Activated CD8-positive, alpha-beta T cell treated with anti-CD3 and anti-CD28 coated beads, Interleukin-2, amount 10 ng/mL, durations not matched to agents 7 days and 5 days (primary cell): ENCODE measurements around the gene OR4D9. TPM values are rescaled to one million over a fixed set of nuclear protein-coding genes. Genes with fewer than 3 reads are reported as not detected.

Experiments
- ATAC-seq: fragments of 150-1000 bp; cut with Tn5 transposase; one replicate; pipeline ENCODE4 v1.10.0; 2021; ENCODE audit warnings: moderate library complexity
- CTCF ChIA-PET: fragments of 350-600 bp; sonication (Branson Sonifier 250); formaldehyde crosslinking; loops from one replicate; lab custom pipeline; 2021; ENCODE audit warnings: antibody characterized with exemption; lab: Charles Lee
- POLR2A ChIA-PET: fragments of 350-600 bp; sonication (Branson Sonifier 250); formaldehyde crosslinking; loops from one replicate; lab custom pipeline; 2021; ENCODE audit warnings: antibody characterized with exemption; lab: Charles Lee
- DNase-seq: peaks from one replicate; pipeline ENCODE4 v3.0.0-alpha.2; 2020
- H3K27ac Mint-ChIP-seq: one replicate; pipeline ENCODE4 v1.8.0; 2021; ENCODE audit warnings: mild to moderate bottlenecking, mixed read lengths
- H3K27me3 Mint-ChIP-seq: one replicate; pipeline ENCODE4 v1.8.0; 2021; ENCODE audit warnings: low read depth, mixed read lengths
- H3K36me3 Mint-ChIP-seq: one replicate; pipeline ENCODE4 v1.8.0; 2021; ENCODE audit warnings: low read depth, mixed read lengths
- H3K4me1 Mint-ChIP-seq: one replicate; pipeline ENCODE4 v1.8.0; 2021; ENCODE audit warnings: low read depth, mixed read lengths
- H3K4me3 Mint-ChIP-seq: one replicate; pipeline ENCODE4 v1.8.0; 2021; ENCODE audit warnings: mild to moderate bottlenecking, mixed read lengths
- H3K9me3 Mint-ChIP-seq: one replicate; pipeline ENCODE4 v1.8.0; 2022; ENCODE audit warnings: mixed read lengths; ENCODE audit not compliant: insufficient read depth
- total RNA-seq, 2 experiments: library from RNA; stranded (reverse); gene quantifications; one replicate each; pipeline ENCODE4 v1.2.3, GENCODE V29; 2021

OR4D9 gene
- total RNA-seq, 2 experiments from 2014 or later, result not detected

- H3K4me1 Mint-ChIP-seq, result peaks cover 39% of the 10 kb centered on the region
- H3K36me3 Mint-ChIP-seq, result peaks cover 3% of the 10 kb centered on the region
- peaks cover 3% of the 10 kb centered on the region for H3K27me3 Mint-ChIP-seq
- no peak overlapping the region for H3K4me3 Mint-ChIP-seq
- ChIA-PET POLR2A (interaction anchor here (0.7 kb wide), 1 partner anchor 221 kb away, joined by 4 read pairs; no protein-coding TSS in a partner anchor), CTCF (interaction anchor here (0.7 to 2.4 kb wide), 3 partner anchors 11 to 786 kb away, joined by 3 to 15 read pairs (median 3); no protein-coding TSS in a partner anchor)
- no peak overlapping the region for H3K27ac Mint-ChIP-seq
- H3K9me3 Mint-ChIP-seq, result no peaks in the 10 kb centered on the region
- ATAC-seq (no peak), DNase-seq (no peak)
Observed at GRCh38 chr11:59562292-59562691, 51.0 kb downstream of the OR4D9 start.

Other genes with a start within 250 kb of the OR4D9 start
- not detected for gene OR5AN1, start 152.6 kb upstream of the OR4D9 start, total RNA-seq
- not detected for gene OR5A2, start 85.1 kb upstream of the OR4D9 start, total RNA-seq
- not detected for gene OR5A1, start 75.1 kb upstream of the OR4D9 start, total RNA-seq
- gene OR4D6, start 54.6 kb upstream of the OR4D9 start, total RNA-seq, result not detected
- gene OR4D10, start 38.2 kb upstream of the OR4D9 start, total RNA-seq, result not detected
- not detected for gene OR4D11, start 8.0 kb upstream of the OR4D9 start, total RNA-seq
- 10 to 100 TPM; 34.4 to 38.6 TPM for gene OSBP, start 104.2 kb downstream of the OR4D9 start, total RNA-seq
- 10 to 100 TPM; 47.8 to 49.9 TPM for gene PATL1, start 157.5 kb downstream of the OR4D9 start, total RNA-seq
- gene OR10V1, start 202.3 kb downstream of the OR4D9 start, total RNA-seq, result not detected
- 100 to 1,000 TPM; 101 to 105 TPM for gene STX3, start 243.8 kb downstream of the OR4D9 start, total RNA-seq